Rectal smooth muscle tissue (tissue), 1 donor: Measurements from ENCODE around the gene SMPDL3B.

ENCODE experiments used
- H3K27ac ChIP-seq: one replicate; pipeline ENCODE4 v1.7.0; 2013; ENCODE audit warnings: low read depth, low read length, inconsistent platforms
- H3K27me3 ChIP-seq: one replicate; pipeline ENCODE4 v1.7.0; 2013; ENCODE audit warnings: low read length; ENCODE audit not compliant: control insufficient read depth, insufficient read depth
- H3K36me3 ChIP-seq: one replicate; pipeline ENCODE4 v1.7.0; 2013; ENCODE audit warnings: low read length; ENCODE audit not compliant: control insufficient read depth, insufficient read depth
- H3K4me1 ChIP-seq: one replicate; pipeline ENCODE4 v1.7.0; 2013; ENCODE audit warnings: low read length; ENCODE audit not compliant: control insufficient read depth, insufficient read depth
- H3K4me3 ChIP-seq: one replicate; pipeline ENCODE4 v1.7.0; 2013; ENCODE audit warnings: low read length
- H3K9ac ChIP-seq: one replicate; pipeline ENCODE4 v1.7.0; 2013; ENCODE audit warnings: low read length

SMPDL3B gene

DNA sequence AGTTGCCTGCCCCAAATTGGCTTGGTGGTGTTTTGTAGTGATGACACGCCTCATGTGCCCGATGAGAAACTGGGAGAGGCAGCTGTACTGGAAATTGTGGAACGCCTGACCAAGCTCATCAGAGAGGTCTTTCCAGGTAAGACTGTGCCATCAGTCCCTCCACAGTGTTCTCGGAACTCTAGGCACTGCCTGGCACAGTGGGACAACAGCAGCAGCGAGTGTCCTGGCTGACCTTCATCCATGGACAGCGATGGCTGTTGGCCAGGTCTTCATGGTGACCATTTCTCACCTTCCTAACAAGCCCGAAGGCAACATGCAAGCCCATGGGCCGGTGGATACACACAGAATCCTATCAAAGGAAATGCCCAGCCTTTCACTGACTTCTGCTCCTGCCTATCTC is 14.2 kb downstream of the SMPDL3B start:
- Histone ChIP-seq H3K36me3 (no peaks in the 10 kb centered on the region), H3K4me3 (no peak overlapping the region), H3K9ac (no peak overlapping the region), H3K27me3 (no peaks in the 10 kb centered on the region), H3K27ac (no peak overlapping the region), H3K4me1 (no peaks in the 10 kb centered on the region)

DNA sequence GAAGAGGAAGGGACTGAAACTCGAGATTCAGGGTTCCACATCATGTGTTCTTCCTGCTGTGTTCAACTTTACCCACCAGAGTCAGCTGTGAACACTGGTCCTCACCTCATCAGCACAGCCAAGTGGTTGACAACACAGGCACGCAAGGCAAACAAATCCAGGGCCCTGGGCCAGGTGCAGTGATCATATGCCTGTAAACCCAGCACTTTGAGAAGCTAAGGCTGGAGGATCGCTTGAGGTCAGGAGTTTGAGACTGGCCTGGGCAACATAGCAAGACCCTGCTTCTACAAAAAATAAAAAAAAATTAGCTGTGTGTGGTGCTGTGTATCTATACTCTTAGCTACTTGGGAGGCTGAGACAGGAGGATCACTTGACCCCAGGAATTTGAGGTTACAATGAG is 16.6 kb downstream of the SMPDL3B start:
- no peak overlapping the region for H3K4me3 ChIP-seq
- H3K27ac ChIP-seq: no peak overlapping the region
- no peaks in the 10 kb centered on the region for H3K36me3 ChIP-seq
- no peak overlapping the region for H3K9ac ChIP-seq
- H3K4me1 ChIP-seq: no peaks in the 10 kb centered on the region
- no peaks in the 10 kb centered on the region for H3K27me3 ChIP-seq

DNA sequence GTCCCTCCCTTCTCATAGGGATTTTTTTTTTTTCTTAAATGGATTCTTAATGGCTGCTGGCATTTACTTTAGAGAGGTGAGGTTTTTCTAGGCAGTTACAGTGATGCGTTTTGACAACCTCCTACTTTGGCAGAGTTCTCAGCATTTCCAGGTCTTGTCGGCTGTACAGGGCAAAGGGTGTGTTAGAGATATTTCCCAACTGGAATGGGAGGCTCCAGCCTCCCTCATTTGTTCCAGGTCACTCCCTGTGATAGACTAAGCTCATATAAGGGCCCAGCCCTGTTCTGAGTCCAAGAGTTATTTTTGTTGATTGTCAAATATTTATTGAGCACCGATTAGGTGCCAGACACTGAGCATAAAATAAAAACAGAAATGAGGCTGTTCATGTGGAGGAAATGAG is 17.3 kb downstream of the SMPDL3B start:
- Histone ChIP-seq H3K4me1 (no peaks in the 10 kb centered on the region), H3K4me3 (no peak overlapping the region), H3K9ac (no peak overlapping the region), H3K27ac (no peak overlapping the region), H3K27me3 (no peaks in the 10 kb centered on the region), H3K36me3 (no peaks in the 10 kb centered on the region)

DNA sequence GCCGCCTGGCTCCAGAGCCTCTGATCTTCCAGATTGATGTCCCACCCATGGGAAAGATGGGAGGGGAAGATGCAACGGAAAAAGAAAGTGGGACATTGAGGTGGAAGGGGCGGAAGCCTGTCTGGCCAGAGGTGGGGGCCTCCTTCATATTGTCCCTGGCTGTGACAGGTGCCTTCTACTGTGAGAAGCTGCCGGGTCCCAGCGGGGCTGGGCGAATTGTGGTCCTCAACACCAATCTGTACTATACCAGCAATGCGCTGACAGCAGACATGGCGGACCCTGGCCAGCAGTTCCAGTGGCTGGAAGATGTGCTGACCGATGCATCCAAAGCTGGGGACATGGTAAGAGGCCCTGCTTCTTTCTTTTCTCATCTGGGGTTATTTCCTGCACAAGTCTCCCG is 19.4 kb downstream of the SMPDL3B start:
- no peaks in the 10 kb centered on the region for H3K36me3 ChIP-seq
- H3K27me3 ChIP-seq: no peaks in the 10 kb centered on the region
- no peak overlapping the region for H3K4me3 ChIP-seq
- H3K4me1 ChIP-seq: no peaks in the 10 kb centered on the region
- no peak overlapping the region for H3K9ac ChIP-seq
- no peak overlapping the region for H3K27ac ChIP-seq

DNA sequence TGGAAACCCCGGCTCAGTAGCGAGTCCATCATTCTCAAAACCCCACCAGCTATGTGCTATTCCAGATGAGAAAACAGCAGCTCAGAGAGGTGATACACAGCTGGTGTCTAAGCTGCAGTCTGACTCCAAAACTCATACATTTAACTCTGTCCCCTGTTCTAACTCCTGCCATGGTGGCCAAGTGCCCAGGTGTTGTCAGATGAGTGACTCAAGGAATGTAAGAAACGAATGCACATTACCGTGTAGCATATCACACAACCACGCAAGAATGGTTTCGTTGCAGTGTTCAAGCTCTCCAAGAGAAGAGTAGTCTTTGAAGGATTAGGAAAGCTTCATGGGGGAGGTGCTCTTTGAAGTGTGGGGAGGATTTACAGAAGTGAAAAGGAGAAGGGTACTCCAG is 20.3 kb downstream of the SMPDL3B start:
- Histone ChIP-seq H3K4me1 (no peaks in the 10 kb centered on the region), H3K27ac (no peak overlapping the region), H3K4me3 (no peak overlapping the region), H3K36me3 (no peaks in the 10 kb centered on the region), H3K9ac (no peak overlapping the region), H3K27me3 (no peaks in the 10 kb centered on the region)

DNA sequence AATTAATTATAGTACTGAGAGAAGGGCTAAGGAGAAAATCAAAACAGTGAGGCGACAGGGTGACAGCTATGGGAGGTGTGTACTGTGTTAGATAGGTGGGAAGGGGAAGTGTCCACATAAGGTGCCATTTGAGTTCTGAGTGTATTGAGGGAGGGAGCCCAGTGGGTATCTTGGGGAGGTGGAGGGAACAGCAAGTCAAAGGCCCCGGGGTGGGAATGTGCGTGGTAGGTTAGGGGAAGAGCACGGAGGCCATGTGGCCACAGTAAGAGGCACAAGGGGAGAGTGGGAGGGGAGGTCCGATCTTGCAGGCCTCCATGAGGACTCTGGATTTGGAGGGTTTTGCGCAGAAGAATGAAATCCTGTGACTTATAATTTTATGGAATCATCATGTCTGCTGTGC is 22.0 kb downstream of the SMPDL3B start:
- no peak overlapping the region for H3K4me3 ChIP-seq
- no peak overlapping the region for H3K27ac ChIP-seq
- no peaks in the 10 kb centered on the region for H3K4me1 ChIP-seq
- H3K36me3 ChIP-seq: no peaks in the 10 kb centered on the region
- H3K27me3 ChIP-seq: no peaks in the 10 kb centered on the region
- no peak overlapping the region for H3K9ac ChIP-seq

DNA sequence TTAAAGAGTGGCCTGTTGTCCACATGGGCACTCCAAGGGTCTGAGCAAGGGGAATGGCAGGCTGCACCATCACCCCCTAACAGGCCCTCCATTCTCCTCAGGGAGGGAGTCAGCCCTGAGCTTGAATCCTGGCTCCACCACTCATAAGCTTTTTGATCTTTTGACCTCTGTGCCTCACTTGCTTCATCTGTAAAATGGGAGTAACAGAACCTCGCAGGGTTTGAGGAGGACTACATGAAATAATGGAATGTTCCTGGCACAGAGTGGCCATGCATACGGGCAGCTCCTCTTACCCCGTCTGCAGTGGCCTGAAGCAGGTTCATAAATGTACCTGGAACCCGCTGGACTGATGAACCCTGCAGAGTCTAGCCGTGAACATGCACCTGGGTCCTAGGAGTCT is 22.9 kb downstream of the SMPDL3B start:
- H3K27ac ChIP-seq: no peak overlapping the region
- no peaks in the 10 kb centered on the region for H3K36me3 ChIP-seq

DNA sequence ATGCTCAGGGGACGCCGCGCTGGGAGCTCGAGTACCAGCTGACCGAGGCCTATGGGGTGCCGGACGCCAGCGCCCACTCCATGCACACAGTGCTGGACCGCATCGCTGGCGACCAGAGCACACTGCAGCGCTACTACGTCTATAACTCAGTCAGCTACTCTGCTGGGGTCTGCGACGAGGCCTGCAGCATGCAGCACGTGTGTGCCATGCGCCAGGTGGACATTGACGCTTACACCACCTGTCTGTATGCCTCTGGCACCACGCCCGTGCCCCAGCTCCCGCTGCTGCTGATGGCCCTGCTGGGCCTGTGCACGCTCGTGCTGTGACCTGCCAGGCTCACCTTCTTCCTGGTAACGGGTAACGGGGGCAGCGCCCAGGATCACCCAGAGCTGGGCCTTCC is 23.7 kb downstream of the SMPDL3B start:
- no peak overlapping the region for H3K4me3 ChIP-seq
- H3K27me3 ChIP-seq: no peaks in the 10 kb centered on the region
- no peak overlapping the region for H3K27ac ChIP-seq
- no peaks in the 10 kb centered on the region for H3K36me3 ChIP-seq
- no peak overlapping the region for H3K9ac ChIP-seq
- no peaks in the 10 kb centered on the region for H3K4me1 ChIP-seq

More for the DNA sequence above, 22.9 kb downstream of the SMPDL3B start:
- Histone ChIP-seq H3K27me3 (no peaks in the 10 kb centered on the region), H3K9ac (no peak overlapping the region), H3K4me3 (no peak overlapping the region), H3K4me1 (no peaks in the 10 kb centered on the region)

DNA sequence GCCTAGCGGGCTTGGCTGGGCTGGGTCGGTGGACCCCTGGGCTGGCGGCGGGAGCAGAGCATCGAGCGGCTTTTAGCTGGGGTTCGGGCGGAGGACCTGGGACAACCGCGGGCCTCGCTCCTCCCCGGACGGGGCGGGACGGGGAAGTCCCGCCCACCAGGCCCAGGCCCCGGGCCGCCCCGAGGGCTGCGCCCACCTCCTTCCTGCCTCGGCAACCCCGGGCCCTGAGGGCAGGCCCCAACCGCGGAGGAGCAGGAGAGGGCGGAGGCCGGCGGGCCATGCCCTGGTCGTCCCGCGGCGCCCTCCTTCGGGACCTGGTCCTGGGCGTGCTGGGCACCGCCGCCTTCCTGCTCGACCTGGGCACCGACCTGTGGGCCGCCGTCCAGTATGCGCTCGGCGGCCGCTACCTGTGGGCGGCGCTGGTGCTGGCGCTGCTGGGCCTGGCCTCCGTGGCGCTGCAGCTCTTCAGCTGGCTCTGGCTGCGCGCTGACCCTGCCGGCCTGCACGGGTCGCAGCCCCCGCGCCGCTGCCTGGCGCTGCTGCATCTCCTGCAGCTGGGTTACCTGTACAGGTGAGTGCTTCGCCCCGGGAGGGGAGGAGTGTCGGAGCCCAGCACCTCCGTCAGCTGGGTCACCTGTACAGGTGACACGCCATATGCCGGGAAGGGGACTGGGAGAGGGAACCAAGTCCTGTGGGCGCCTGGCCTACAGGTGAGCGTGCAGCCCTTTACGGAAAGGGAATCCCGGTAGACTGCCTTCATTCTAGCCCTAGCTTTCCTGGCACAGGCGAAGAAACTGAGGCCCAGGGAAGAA is 25.2 kb downstream of the SMPDL3B start, which contains the start of gene XKR8:
Gene XKR8, plus strand, starts transcription at position 182 of the 812 bp plus-strand sequence. Its CDS starts 97 bp downstream, at position 279.
- Histone ChIP-seq H3K27me3 (no peaks in the 10 kb centered on the region), H3K4me1 (no peaks in the 10 kb centered on the region), H3K4me3 (peak within 1 kb of the TSS; percentile 78), H3K36me3 (peaks cover 5% of the 10 kb centered on the region), H3K27ac (peak within 1 kb of the TSS; percentile 88), H3K9ac (peak within 1 kb of the TSS; percentile 80)

DNA sequence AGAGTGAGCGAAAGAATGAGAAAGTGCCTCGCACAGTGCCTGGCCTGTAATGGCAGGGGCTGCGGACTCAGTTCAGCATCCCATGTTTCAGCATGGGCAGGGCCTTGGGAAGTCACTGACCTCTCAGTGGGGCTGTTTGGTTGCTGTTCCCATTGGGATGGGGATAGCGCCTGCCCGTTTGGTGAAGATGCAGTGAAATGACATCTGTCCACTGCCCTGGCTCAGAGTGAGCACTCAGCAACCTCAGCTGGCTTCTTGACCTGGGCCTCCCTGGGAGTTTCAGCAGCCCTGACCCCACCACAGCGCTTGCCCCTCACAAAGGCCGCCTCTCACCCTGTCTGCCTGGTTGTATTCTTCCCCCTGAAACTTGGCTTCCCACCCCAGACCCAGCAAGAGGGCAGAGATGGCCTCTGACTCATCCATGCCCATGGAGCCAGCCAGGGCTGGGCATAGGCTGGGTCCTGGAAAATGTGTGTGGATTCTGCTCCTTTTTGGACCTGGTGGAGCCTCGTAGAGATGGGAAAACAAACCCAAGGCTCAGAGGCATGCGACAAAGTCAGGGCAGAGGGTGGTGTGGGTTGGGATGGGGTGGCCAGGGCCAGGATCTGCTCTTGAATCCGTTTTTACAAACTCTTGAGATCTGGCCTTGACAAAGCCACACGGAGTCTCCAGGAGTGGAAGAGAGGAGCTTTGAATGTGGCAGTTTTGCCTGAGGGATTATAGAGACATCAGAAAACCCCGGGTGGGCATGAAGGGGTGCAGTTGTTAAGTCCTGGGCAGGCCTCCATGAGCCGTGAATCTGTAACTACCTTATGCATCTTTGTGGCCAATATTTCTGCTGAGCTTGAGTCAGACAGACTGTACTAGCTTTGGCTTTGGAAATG is 26.2 kb downstream of the SMPDL3B start:
- H3K4me3 ChIP-seq: peak overlapping the region; percentile 78

DNA sequence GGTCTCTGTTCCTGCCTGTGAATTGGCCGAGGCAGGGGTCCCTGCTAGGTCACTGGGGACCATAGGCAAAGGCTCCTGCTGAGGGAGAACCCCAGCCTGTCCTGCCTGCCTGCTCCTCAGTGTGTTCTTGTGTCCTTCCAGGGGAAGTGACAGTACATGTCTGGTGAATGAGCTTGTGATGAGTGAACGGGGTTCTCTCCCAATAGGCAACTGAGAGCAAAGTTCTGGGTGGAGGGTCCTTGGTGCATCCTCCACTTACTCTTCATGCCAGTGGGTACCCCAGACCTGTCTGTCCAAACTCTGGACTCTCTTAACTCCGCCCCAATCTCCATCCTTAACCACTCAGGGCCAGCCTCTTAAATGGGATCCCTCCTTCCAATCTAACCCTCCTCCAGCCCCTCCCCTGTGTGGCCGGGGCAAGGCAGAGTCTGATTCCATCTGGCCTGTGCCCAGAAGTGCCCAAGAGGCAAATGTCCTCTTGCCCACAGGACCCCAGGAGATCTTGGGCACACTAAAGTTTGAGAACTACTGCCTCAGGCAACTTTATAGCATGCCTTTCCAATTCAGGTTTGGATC is 26.9 kb downstream of the SMPDL3B start:
- H3K4me1 ChIP-seq: no peaks in the 10 kb centered on the region
- H3K4me3 ChIP-seq: peak overlapping the region; percentile 6
- no peak overlapping the region for H3K27ac ChIP-seq
- H3K27me3 ChIP-seq: no peaks in the 10 kb centered on the region
- no peak overlapping the region for H3K9ac ChIP-seq
- H3K36me3 ChIP-seq: peaks cover 12% of the 10 kb centered on the region

More for the DNA sequence above, 26.2 kb downstream of the SMPDL3B start:
- no peaks in the 10 kb centered on the region for H3K27me3 ChIP-seq
- peak overlapping the region; percentile 27 for H3K27ac ChIP-seq
- no peaks in the 10 kb centered on the region for H3K4me1 ChIP-seq
- peaks cover 8% of the 10 kb centered on the region for H3K36me3 ChIP-seq
- H3K9ac ChIP-seq: peak overlapping the region; percentile 80

DNA sequence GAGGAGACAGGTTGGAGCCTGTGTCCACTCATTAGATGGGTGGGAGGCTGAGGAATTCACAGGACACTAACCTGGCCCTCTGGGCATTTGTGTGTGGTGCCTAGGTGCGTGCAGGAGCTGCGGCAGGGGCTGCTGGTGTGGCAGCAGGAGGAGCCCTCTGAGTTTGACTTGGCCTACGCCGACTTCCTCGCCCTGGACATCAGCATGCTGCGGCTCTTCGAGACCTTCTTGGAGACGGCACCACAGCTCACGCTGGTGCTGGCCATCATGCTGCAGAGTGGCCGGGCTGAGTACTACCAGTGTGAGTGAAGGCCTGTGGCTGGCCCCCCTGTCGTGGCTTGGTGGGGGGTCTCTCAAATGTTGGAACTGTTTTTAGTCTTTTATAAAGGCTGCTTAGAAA is 28.6 kb downstream of the SMPDL3B start:
- H3K27me3 ChIP-seq: no peaks in the 10 kb centered on the region
- peaks cover 17% of the 10 kb centered on the region for H3K36me3 ChIP-seq
- H3K9ac ChIP-seq: no peak overlapping the region
- no peak overlapping the region for H3K4me3 ChIP-seq
- H3K27ac ChIP-seq: no peak overlapping the region
- no peaks in the 10 kb centered on the region for H3K4me1 ChIP-seq
